KMS-11 (cell line): Measurements from ENCODE around the gene GPR137B.

Experiments
- H2AFZ ChIP-seq: fragments of 200-600 bp; sonication (generic); 2 replicates; pipeline ENCODE4 v1.6.1; 2016; ENCODE audit warnings: antibody characterized with exemption, mixed run types, low read depth
- H3K27ac ChIP-seq: fragments of 200-600 bp; sonication (generic); 2 replicates; pipeline ENCODE4 v1.6.1; 2016; ENCODE audit warnings: mild to moderate bottlenecking, mixed run types
- H3K27me3 ChIP-seq: fragments of 200-600 bp; sonication (generic); 2 replicates; pipeline ENCODE4 v1.6.1; 2017; ENCODE audit warnings: mild to moderate bottlenecking, low read depth, mixed run types, moderate library complexity; ENCODE audit not compliant: insufficient read depth
- H3K36me3 ChIP-seq: fragments of 200-600 bp; sonication (generic); 2 replicates; pipeline ENCODE4 v1.6.1; 2017; ENCODE audit warnings: mild to moderate bottlenecking, mixed run types; ENCODE audit not compliant: insufficient read depth
- H3K4me1 ChIP-seq: fragments of 200-600 bp; sonication (generic); 2 replicates; pipeline ENCODE4 v1.6.1; 2016; ENCODE audit warnings: mild to moderate bottlenecking, low read depth, mixed run types; ENCODE audit not compliant: poor library complexity, severe bottlenecking
- H3K4me2 ChIP-seq: fragments of 200-600 bp; sonication (generic); 2 replicates; pipeline ENCODE4 v1.7.0; 2016; ENCODE audit warnings: mild to moderate bottlenecking, mixed run types
- H3K4me3 ChIP-seq: fragments of 200-600 bp; sonication (generic); IDR thresholded peaks from 2 replicates; pipeline ENCODE4 v1.6.1; 2017; ENCODE audit warnings: low read depth, low read length, mixed read lengths; ENCODE audit not compliant: insufficient read depth
- H3K79me2 ChIP-seq: fragments of 200-600 bp; sonication (generic); 2 replicates; pipeline ENCODE4 v1.6.1; 2016; ENCODE audit warnings: low read depth, mixed run types; ENCODE audit not compliant: insufficient read depth
- H3K9ac ChIP-seq: fragments of 200-600 bp; sonication (generic); 2 replicates; pipeline ENCODE4 v1.6.1; 2016; ENCODE audit warnings: mild to moderate bottlenecking, mixed run types
- H4K20me1 ChIP-seq: fragments of 200-600 bp; sonication (generic); 2 replicates; pipeline ENCODE4 v1.6.1; 2016; ENCODE audit warnings: mild to moderate bottlenecking, mixed run types; ENCODE audit not compliant: insufficient read depth
- TF ChIP-seq, protein P1 (sequence below): fragments of 200-600 bp; sonication (generic); conservative IDR thresholded peaks from 2 replicates; pipeline ENCODE4 v1.6.1; 2017; ENCODE audit warnings: low read depth, mild to moderate bottlenecking, antibody characterized with exemption, low read length, moderate library complexity, mixed read lengths

Gene GPR137B

DNA sequence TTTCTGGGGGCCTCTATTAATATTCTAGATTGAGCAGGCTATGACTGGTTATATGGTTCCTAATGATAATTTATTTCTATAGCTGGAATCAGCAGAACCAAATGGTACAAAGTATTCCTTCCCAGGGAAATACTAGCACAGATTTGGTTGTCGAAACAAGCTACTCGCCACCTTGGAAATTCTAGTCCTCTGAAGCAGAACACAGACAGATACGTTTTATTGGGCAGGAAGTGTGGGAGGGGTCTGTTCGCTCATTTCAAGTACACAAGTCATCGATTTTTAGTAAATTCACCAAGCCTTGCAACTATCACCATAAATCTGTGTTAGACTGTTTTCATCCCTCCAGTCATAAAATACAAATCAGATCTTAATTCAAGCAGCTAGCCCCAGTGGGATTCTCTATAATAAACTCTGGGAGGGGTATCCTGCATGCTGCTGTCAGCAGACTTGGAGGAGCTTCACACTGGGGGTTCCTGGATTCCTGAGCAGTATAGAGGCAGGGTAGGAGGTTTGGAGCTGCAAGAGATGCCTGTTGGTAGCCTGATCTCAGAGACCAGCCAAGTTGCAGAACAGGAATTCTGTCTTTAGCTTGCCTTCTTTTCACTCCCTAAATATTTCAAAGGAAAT, 9.8 kb upstream of the GPR137B start:
- Histone ChIP-seq H4K20me1 (no peaks in the 10 kb centered on the region), H3K27me3 (no peaks in the 10 kb centered on the region), H3K9ac (no peak overlapping the region), H3K79me2 (no peaks in the 10 kb centered on the region), H3K4me3 (no peak overlapping the region), H2AFZ (no peak overlapping the region), H3K4me1 (no peaks in the 10 kb centered on the region), H3K4me2 (no peak overlapping the region), H3K36me3 (no peaks in the 10 kb centered on the region), H3K27ac (no peak overlapping the region)
- TF ChIP-seq, protein P1, sequence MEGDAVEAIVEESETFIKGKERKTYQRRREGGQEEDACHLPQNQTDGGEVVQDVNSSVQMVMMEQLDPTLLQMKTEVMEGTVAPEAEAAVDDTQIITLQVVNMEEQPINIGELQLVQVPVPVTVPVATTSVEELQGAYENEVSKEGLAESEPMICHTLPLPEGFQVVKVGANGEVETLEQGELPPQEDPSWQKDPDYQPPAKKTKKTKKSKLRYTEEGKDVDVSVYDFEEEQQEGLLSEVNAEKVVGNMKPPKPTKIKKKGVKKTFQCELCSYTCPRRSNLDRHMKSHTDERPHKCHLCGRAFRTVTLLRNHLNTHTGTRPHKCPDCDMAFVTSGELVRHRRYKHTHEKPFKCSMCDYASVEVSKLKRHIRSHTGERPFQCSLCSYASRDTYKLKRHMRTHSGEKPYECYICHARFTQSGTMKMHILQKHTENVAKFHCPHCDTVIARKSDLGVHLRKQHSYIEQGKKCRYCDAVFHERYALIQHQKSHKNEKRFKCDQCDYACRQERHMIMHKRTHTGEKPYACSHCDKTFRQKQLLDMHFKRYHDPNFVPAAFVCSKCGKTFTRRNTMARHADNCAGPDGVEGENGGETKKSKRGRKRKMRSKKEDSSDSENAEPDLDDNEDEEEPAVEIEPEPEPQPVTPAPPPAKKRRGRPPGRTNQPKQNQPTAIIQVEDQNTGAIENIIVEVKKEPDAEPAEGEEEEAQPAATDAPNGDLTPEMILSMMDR: no peak

DNA sequence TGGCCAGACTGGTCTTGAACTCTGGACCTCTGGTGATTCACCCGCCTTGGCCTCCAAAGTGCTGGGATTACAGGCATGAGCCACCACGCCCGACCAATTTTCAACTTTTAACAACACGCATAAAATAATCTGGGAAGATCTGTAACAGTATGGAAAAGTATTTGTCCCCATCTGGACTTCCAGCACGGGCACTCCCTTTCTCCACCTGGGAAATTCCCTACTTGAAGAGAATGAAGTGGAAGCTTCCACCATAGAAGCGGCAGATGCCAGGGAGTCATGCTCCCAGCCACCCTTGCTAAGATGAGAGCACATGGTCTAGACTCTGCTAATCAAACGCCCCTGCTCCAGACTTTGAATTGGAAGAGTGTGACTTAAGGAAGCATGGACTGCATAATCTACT, 9.0 kb upstream of the GPR137B start:
- no peak overlapping the region for H3K9ac ChIP-seq
- H2AFZ ChIP-seq: no peak overlapping the region
- H3K4me2 ChIP-seq: no peak overlapping the region
- no peaks in the 10 kb centered on the region for H4K20me1 ChIP-seq
- no peaks in the 10 kb centered on the region for H3K27me3 ChIP-seq
- no peaks in the 10 kb centered on the region for H3K4me1 ChIP-seq
- TF ChIP-seq, protein P1: no peak
- H3K79me2 ChIP-seq: no peaks in the 10 kb centered on the region
- H3K4me3 ChIP-seq: no peak overlapping the region
- H3K36me3 ChIP-seq: no peaks in the 10 kb centered on the region
- no peak overlapping the region for H3K27ac ChIP-seq

DNA sequence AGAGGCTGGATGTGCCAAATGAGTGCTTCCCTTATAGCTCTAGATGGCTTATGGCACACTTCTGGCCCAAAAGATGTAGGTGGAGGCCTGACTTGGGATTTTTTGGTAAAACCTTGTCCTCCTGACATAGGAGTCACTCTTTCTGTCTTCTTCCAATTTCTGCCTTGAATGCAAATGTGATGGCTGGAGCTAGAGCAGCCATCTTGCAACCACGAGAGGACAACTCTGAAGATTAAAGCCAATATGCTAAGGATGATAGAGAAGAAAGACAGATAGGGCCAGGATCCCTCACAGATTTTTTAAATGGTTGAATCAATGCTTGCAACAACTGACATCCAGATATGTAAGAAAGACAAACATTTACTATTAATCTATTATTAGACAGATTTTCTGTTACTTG, 8.5 kb upstream of the GPR137B start:
- no peaks in the 10 kb centered on the region for H3K27me3 ChIP-seq
- H3K4me1 ChIP-seq: no peaks in the 10 kb centered on the region
- no peaks in the 10 kb centered on the region for H3K79me2 ChIP-seq
- no peak overlapping the region for H3K27ac ChIP-seq
- no peak overlapping the region for H3K4me2 ChIP-seq
- TF ChIP-seq, protein P1: no peak
- H3K9ac ChIP-seq: no peak overlapping the region
- no peak overlapping the region for H3K4me3 ChIP-seq
- H3K36me3 ChIP-seq: no peaks in the 10 kb centered on the region
- no peak overlapping the region for H2AFZ ChIP-seq
- H4K20me1 ChIP-seq: no peaks in the 10 kb centered on the region

DNA sequence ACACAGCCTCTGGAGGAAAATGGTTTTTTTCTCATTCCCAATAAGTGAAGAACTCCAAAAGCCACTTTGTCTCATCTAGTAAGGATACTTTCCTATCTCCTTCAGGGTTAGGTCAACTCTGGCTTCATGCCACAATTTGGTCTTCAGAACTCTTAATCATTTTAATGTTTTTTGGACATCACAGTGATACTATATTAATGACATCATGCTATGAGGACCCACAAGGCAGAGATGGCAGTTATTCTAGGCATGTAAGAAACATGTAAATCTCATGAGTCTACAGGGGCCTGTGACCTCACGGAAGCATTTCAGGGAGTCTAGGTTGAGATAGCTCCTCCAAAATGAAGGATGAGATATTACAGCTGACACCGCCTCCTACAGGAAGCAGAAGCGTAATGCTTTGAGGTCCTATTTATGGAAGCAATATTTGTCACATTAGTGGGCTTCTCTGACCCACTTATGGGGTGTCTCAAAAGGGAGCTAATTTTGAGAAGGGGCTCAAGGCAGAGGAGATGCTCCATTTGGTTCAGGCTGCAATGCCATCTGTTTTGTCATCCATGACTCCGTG, 5.0 kb upstream of the GPR137B start:
- Histone ChIP-seq H3K4me3 (no peak overlapping the region), H4K20me1 (no peaks in the 10 kb centered on the region), H2AFZ (no peak overlapping the region), H3K9ac (no peak overlapping the region), H3K79me2 (no peaks in the 10 kb centered on the region), H3K4me2 (no peak overlapping the region), H3K36me3 (no peaks in the 10 kb centered on the region), H3K27me3 (no peaks in the 10 kb centered on the region), H3K4me1 (no peaks in the 10 kb centered on the region), H3K27ac (no peak overlapping the region)
- TF ChIP-seq, protein P1: peak; percentile 27; the same call in 1 of the 2 replicates
